H9 (cell line): Measurements from ENCODE around the gene ANXA4. TPM values are rescaled to one million over a fixed set of nuclear protein-coding genes. Genes with fewer than 3 reads are reported as not detected.

ENCODE experiments used
- DNase-seq: peaks from one replicate; pipeline ENCODE4 v3.0.0-alpha.2; 2017
- H2AFZ ChIP-seq: one replicate; pipeline ENCODE4 v1.6.1; 2013; ENCODE audit warnings: mild to moderate bottlenecking, low read length, control low read depth, moderate library complexity
- H2AK5ac ChIP-seq: 2 replicates; pipeline ENCODE4 v1.6.1; 2013; ENCODE audit warnings: low read length, control low read depth, mixed read lengths; ENCODE audit not compliant: insufficient read length
- H2BK120ac ChIP-seq: one replicate; pipeline ENCODE4 v1.6.1; 2013; ENCODE audit warnings: low read depth, mild to moderate bottlenecking, low read length, control low read depth, inconsistent platforms; ENCODE audit not compliant: poor library complexity, severe bottlenecking
- H2BK12ac ChIP-seq: 2 replicates; pipeline ENCODE4 v1.6.1; 2013; ENCODE audit warnings: low read length, control low read depth, mixed read lengths, low read depth; ENCODE audit not compliant: insufficient read length
- H2BK15ac ChIP-seq: 2 replicates; pipeline ENCODE4 v1.6.1; 2013; ENCODE audit warnings: low read depth, low read length, control low read depth
- H2BK20ac ChIP-seq: one replicate; pipeline ENCODE4 v1.6.1; 2013; ENCODE audit warnings: low read depth, mild to moderate bottlenecking, low read length, control low read depth, inconsistent platforms; ENCODE audit not compliant: poor library complexity, severe bottlenecking
- H2BK5ac ChIP-seq: 2 replicates; pipeline ENCODE4 v1.6.1; 2013; ENCODE audit warnings: low read length, control low read depth, mixed read lengths; ENCODE audit not compliant: insufficient read length
- H3K14ac ChIP-seq: 2 replicates; pipeline ENCODE4 v1.6.1; 2013; ENCODE audit warnings: low read length, control low read depth; ENCODE audit not compliant: insufficient read depth
- H3K18ac ChIP-seq: 2 replicates; pipeline ENCODE4 v1.6.1; 2013; ENCODE audit warnings: low read depth, mild to moderate bottlenecking, mixed read lengths, low read length, control low read depth; ENCODE audit not compliant: insufficient read length
- H3K23ac ChIP-seq: 2 replicates; pipeline ENCODE4 v1.6.1; 2013; ENCODE audit warnings: low read length, control low read depth, mixed read lengths, low read depth; ENCODE audit not compliant: insufficient read length
- H3K23me2 ChIP-seq: 2 replicates; pipeline ENCODE4 v1.6.1; 2013; ENCODE audit warnings: low read depth, mild to moderate bottlenecking, mixed read lengths, low read length, control low read depth; ENCODE audit not compliant: insufficient read length, poor library complexity, severe bottlenecking
- H3K27ac ChIP-seq: 2 replicates; pipeline ENCODE4 v1.5.1; 2013; ENCODE audit warnings: low read length, control low read depth, mixed read lengths, low read depth; ENCODE audit not compliant: insufficient read length
- H3K27me3 ChIP-seq: 2 replicates; pipeline ENCODE4 v1.6.1; 2013; ENCODE audit warnings: low read length, control low read depth, inconsistent platforms; ENCODE audit not compliant: insufficient read depth
- H3K4ac ChIP-seq: 2 replicates; pipeline ENCODE4 v1.6.1; 2013; ENCODE audit warnings: low read depth, mild to moderate bottlenecking, control low read depth, inconsistent platforms, low read length, moderate library complexity
- H3K4me1 ChIP-seq: 2 replicates; pipeline ENCODE4 v1.6.1; 2013; ENCODE audit warnings: low read length, control low read depth, inconsistent platforms; ENCODE audit not compliant: insufficient read depth
- H3K4me2 ChIP-seq: 2 replicates; pipeline ENCODE4 v1.6.1; 2013; ENCODE audit warnings: low read length, control low read depth, mixed read lengths; ENCODE audit not compliant: insufficient read length, insufficient read depth
- H3K56ac ChIP-seq: 2 replicates; pipeline ENCODE4 v1.6.1; 2013; ENCODE audit warnings: low read depth, mild to moderate bottlenecking, mixed read lengths, low read length, control low read depth; ENCODE audit not compliant: insufficient read length
- H3K79me1 ChIP-seq: 2 replicates; pipeline ENCODE4 v1.6.1; 2013; ENCODE audit warnings: low read depth, mild to moderate bottlenecking, moderate library complexity, low read length, control low read depth, inconsistent platforms; ENCODE audit not compliant: insufficient read depth, poor library complexity, severe bottlenecking
- H3K79me2 ChIP-seq: 2 replicates; pipeline ENCODE4 v1.6.1; 2013; ENCODE audit warnings: low read length, control low read depth, inconsistent platforms; ENCODE audit not compliant: insufficient read depth
- H3K9ac ChIP-seq: 2 replicates; pipeline ENCODE4 v1.6.1; 2013; ENCODE audit warnings: low read length, control low read depth, mixed read lengths; ENCODE audit not compliant: insufficient read length; ENCODE audit errors: extremely low read depth
- H3K9me3 ChIP-seq: one replicate; pipeline ENCODE4 v1.6.1; 2013; ENCODE audit warnings: low read depth, low read length, inconsistent platforms; ENCODE audit not compliant: control insufficient read depth
- H3T11ph ChIP-seq: one replicate; pipeline ENCODE4 v1.6.1; 2013; ENCODE audit warnings: mild to moderate bottlenecking, low read length, control low read depth, inconsistent platforms
- H4K20me1 ChIP-seq: one replicate; pipeline ENCODE4 v1.6.1; 2013; ENCODE audit not compliant: control insufficient read depth, insufficient read length, insufficient read depth
- H4K5ac ChIP-seq: 2 replicates; pipeline ENCODE4 v1.6.1; 2013; ENCODE audit warnings: low read depth, mild to moderate bottlenecking, mixed read lengths, low read length, control low read depth; ENCODE audit not compliant: insufficient read length
- H4K8ac ChIP-seq: replicated peaks from 2 replicates; pipeline ENCODE4 v1.6.1; 2013; ENCODE audit warnings: low read length, control low read depth, mixed read lengths, low read depth; ENCODE audit not compliant: insufficient read length
- H4K91ac ChIP-seq: 2 replicates; pipeline ENCODE4 v1.6.1; 2013; ENCODE audit warnings: low read depth, mild to moderate bottlenecking, moderate library complexity, mixed read lengths, low read length, control low read depth; ENCODE audit not compliant: insufficient read length
- H3K27ac Mint-ChIP-seq, 3 experiments: 2 replicates in 2 of 3; 3 replicates in 1 of 3; pipeline ENCODE4 v1.8.0; 2020 to 2021; ENCODE audit warnings: mixed read lengths in 3 of 3, mild to moderate bottlenecking in 1 of 3, moderate library complexity in 1 of 3
- H3K27me3 Mint-ChIP-seq: 2 replicates; pipeline ENCODE4 v1.8.0; 2021; ENCODE audit warnings: low read depth, mild to moderate bottlenecking, moderate library complexity, mixed read lengths
- H3K36me3 Mint-ChIP-seq, 3 experiments: 2 replicates in 2 of 3; 3 replicates in 1 of 3; pipeline ENCODE4 v1.8.0; 2020 to 2021; ENCODE audit warnings: low read depth in 3 of 3, mixed read lengths in 3 of 3; ENCODE audit not compliant: insufficient read depth in 1 of 3
- H3K4me1 Mint-ChIP-seq, 2 experiments: 2 replicates each; pipeline ENCODE4 v1.8.0; 2020; ENCODE audit warnings: mixed read lengths in 2 of 2
- H3K4me3 Mint-ChIP-seq, 2 experiments: 2 replicates in 1 of 2; 3 replicates in 1 of 2; pipeline ENCODE4 v1.8.0; 2020 to 2021; ENCODE audit warnings: mild to moderate bottlenecking in 2 of 2, mixed read lengths in 2 of 2, moderate library complexity in 1 of 2
- H3K9me3 Mint-ChIP-seq, 2 experiments: 2 replicates in 1 of 2; 3 replicates in 1 of 2; pipeline ENCODE4 v1.8.0; 2020; ENCODE audit warnings: mild to moderate bottlenecking in 2 of 2, mixed read lengths in 2 of 2, moderate library complexity in 1 of 2
- CTCF ChIP-seq: fragments of 200-600 bp; sonication (generic); conservative IDR thresholded peaks from 3 replicates; pipeline ENCODE4 v1.8.0; 2021; ENCODE audit warnings: antibody characterized with exemption, mild to moderate bottlenecking
- WGBS: extraction: QIAGEN DNeasy Blood & Tissue Kit; methylation state at CpG from one replicate; pipeline ENCODE4 v1.1.7; 2013; ENCODE audit warnings: missing lambda C conversion rate, low lambda C conversion rate, mixed read lengths; ENCODE audit not compliant: insufficient read length; ENCODE audit errors: extremely low coverage; 5-methylcytosine and 5-hydroxymethylcytosine counted together
- total RNA-seq: library from RNA; stranded (reverse); gene quantifications from 2 replicates; pipeline ENCODE4 v1.2.1, GENCODE V29; 2021

Gene ANXA4
- total RNA-seq, 1 experiment from 2014 or later: 14.4 TPM

- Histone ChIP-seq H2BK20ac (no peak overlapping the region), H2AFZ (peak overlapping the region; percentile 24), H3K27ac (no peak overlapping the region), H2BK120ac (no peak overlapping the region), H3K79me1 (no peaks in the 10 kb centered on the region), H3K4ac (no peak overlapping the region), H3K23ac (no peak overlapping the region), H4K20me1 (no peaks in the 10 kb centered on the region), H2AK5ac (no peak overlapping the region), H3K14ac (no peak overlapping the region), H3K56ac (no peak overlapping the region), H4K91ac (no peak overlapping the region), H4K5ac (no peak overlapping the region), H3K27me3 (no peaks in the 10 kb centered on the region), H3K18ac (no peak overlapping the region), H3K4me1 (peaks cover 7% of the 10 kb centered on the region; the same call in 1 of the 2 replicates), H2BK12ac (no peak overlapping the region), H3K4me2 (no peak overlapping the region), H4K8ac (no peak overlapping the region), H3K9me3 (no peaks in the 10 kb centered on the region), H3K23me2 (no peaks in the 10 kb centered on the region), H3K9ac (no peak overlapping the region), H2BK5ac (no peak overlapping the region), H2BK15ac (no peak overlapping the region), H3K79me2 (no peaks in the 10 kb centered on the region), H3T11ph (no peak overlapping the region)
- no peak for DNase-seq
- Mint-ChIP-seq H3K4me1 (peaks cover 21 to 23% of the 10 kb centered on the region in 2 experiments), H3K4me3 (no peak overlapping the region), H3K9me3 (peaks cover 4 to 5% of the 10 kb centered on the region in 2 experiments; a peak in 4 of 5 replicates), H3K27ac (no peak overlapping the region; a peak in 1 of 7 replicates), H3K36me3 (peaks cover 0 to 5% (median 3%) of the 10 kb centered on the region in 3 experiments; a peak in 4 of 7 replicates), H3K27me3 (no peaks in the 10 kb centered on the region; the same call in 1 of the 2 replicates)
- TF ChIP-seq CTCF: no peak
- WGBS: no CpG with 5 or more reads among the region's 5 CpGs
Measured at GRCh38 chr2:69709290-69709689, 32.6 kb upstream of the ANXA4 start.
